Measurements from ENCODE around the gene GLYAT.

Gene GLYAT

GRCh38 chr11:58734681-58735490, 3.1 kb upstream of the GLYAT start:
- H4K12ac ChIP-seq (ENCODE audit: low read depth, low read length) = no peak overlapping the region
- no peak overlapping the region for H2BK5ac ChIP-seq (ENCODE audit: low read depth, low read length, poor library complexity)
- peaks cover 0 to 5% of the 10 kb centered on the region in 2 experiments for H3K4me1 ChIP-seq (ENCODE audit: control insufficient read depth in 1 of 2, insufficient read depth in 2 of 2, low read length in 2 of 2)
- no peak overlapping the region for H3K9ac ChIP-seq (ENCODE audit: low read length)
- H4K8ac ChIP-seq (ENCODE audit: low read depth, low read length) = no peak overlapping the region
- H2BK120ac ChIP-seq (ENCODE audit: insufficient read depth, low read length, poor library complexity) = no peak overlapping the region
- no peak overlapping the region for H3K27ac ChIP-seq (ENCODE audit: low read depth, low read length)
- H3K4me3 ChIP-seq (ENCODE audit: low read depth, low read length) = no peak overlapping the region
- peaks cover 2% of the 10 kb centered on the region for H3K9me3 ChIP-seq (ENCODE audit: insufficient read depth, low read depth, low read length)
- H2AFZ ChIP-seq (ENCODE audit: insufficient read depth, low read length, poor library complexity) = no peak overlapping the region
- no CpG with 5 or more reads among the region's 4 CpGs for WGBS (ENCODE audit: extremely low coverage, insufficient coverage, insufficient read length)
- H3K4me2 ChIP-seq (ENCODE audit: low read length) = no peak overlapping the region
- no peaks in the 10 kb centered on the region for H3K79me1 ChIP-seq (ENCODE audit: low read length)
- H3K23ac ChIP-seq (ENCODE audit: low read length) = no peak overlapping the region
- no peaks in the 10 kb centered on the region for H3K36me3 ChIP-seq (ENCODE audit: control insufficient read depth in 1 of 2, insufficient read depth in 2 of 2, low read length in 2 of 2)
- no peak overlapping the region for H3K18ac ChIP-seq (ENCODE audit: low read length)
- H3K27me3 ChIP-seq (ENCODE audit: insufficient read depth, low read length) = no peaks in the 10 kb centered on the region
- H3K14ac ChIP-seq (ENCODE audit: low read length) = no peak overlapping the region
- no peak for DNase-seq
- H3K4ac ChIP-seq (ENCODE audit: low read depth, low read length) = no peak overlapping the region
- no peak overlapping the region for H2AK5ac ChIP-seq (ENCODE audit: low read length)
- H3K79me2 ChIP-seq (ENCODE audit: control insufficient read depth, insufficient read depth, low read length, poor library complexity) = no peaks in the 10 kb centered on the region
- H4K91ac ChIP-seq (ENCODE audit: low read depth, low read length) = no peak overlapping the region
- H2BK12ac ChIP-seq (ENCODE audit: low read length) = no peak overlapping the region

- no peak overlapping the region for H3K4me3 ChIP-seq (ENCODE audit: low read depth, low read length)
- no peak overlapping the region for H4K8ac ChIP-seq (ENCODE audit: low read depth, low read length)
- H3K14ac ChIP-seq (ENCODE audit: low read length) = no peak overlapping the region
- no peaks in the 10 kb centered on the region for H3K36me3 ChIP-seq (ENCODE audit: control insufficient read depth in 1 of 2, insufficient read depth in 2 of 2, low read length in 2 of 2)
- H3K9ac ChIP-seq (ENCODE audit: low read length) = no peak overlapping the region
- H3K9me3 ChIP-seq (ENCODE audit: insufficient read depth, low read depth, low read length) = peaks cover 3% of the 10 kb centered on the region
- H3K79me2 ChIP-seq (ENCODE audit: control insufficient read depth, insufficient read depth, low read length, poor library complexity) = no peaks in the 10 kb centered on the region
- H2AFZ ChIP-seq (ENCODE audit: insufficient read depth, low read length, poor library complexity) = no peak overlapping the region
- H2AK5ac ChIP-seq (ENCODE audit: low read length) = no peak overlapping the region
- no peak overlapping the region for H2BK120ac ChIP-seq (ENCODE audit: insufficient read depth, low read length, poor library complexity)
- H3K27ac ChIP-seq (ENCODE audit: low read depth, low read length) = no peak overlapping the region
- no peaks in the 10 kb centered on the region for H3K79me1 ChIP-seq (ENCODE audit: low read length)
- H2BK12ac ChIP-seq (ENCODE audit: low read length) = no peak overlapping the region
- H3K4ac ChIP-seq (ENCODE audit: low read depth, low read length) = no peak overlapping the region
- H3K4me1 ChIP-seq (ENCODE audit: control insufficient read depth in 1 of 2, insufficient read depth in 2 of 2, low read length in 2 of 2) = no peaks in the 10 kb centered on the region
- H3K18ac ChIP-seq (ENCODE audit: low read length) = no peak overlapping the region
- H3K23ac ChIP-seq (ENCODE audit: low read length) = no peak overlapping the region
- H3K27me3 ChIP-seq (ENCODE audit: insufficient read depth, low read length) = no peaks in the 10 kb centered on the region
- DNase-seq = peak; percentile 25 to 78
- no peak overlapping the region for H3K4me2 ChIP-seq (ENCODE audit: low read length)
- H4K12ac ChIP-seq (ENCODE audit: low read depth, low read length) = no peak overlapping the region
- H4K91ac ChIP-seq (ENCODE audit: low read depth, low read length) = no peak overlapping the region
- no peak overlapping the region for H2BK5ac ChIP-seq (ENCODE audit: low read depth, low read length, poor library complexity)
These were observed 1.1 kb downstream of the GLYAT start for GRCh38 chr11:58730507-58731089.

GRCh38 chr11:58727415-58727797, 4.3 kb downstream of the GLYAT start:
- Histone ChIP-seq H3K4me3 (ENCODE audit: low read depth, low read length) (no peak overlapping the region), H3K18ac (ENCODE audit: low read length) (no peak overlapping the region), H4K12ac (ENCODE audit: low read depth, low read length) (no peak overlapping the region), H3K79me1 (ENCODE audit: low read length) (no peaks in the 10 kb centered on the region), H3K9me3 (ENCODE audit: insufficient read depth, low read depth, low read length) (peaks cover 3% of the 10 kb centered on the region), H2BK12ac (ENCODE audit: low read length) (no peak overlapping the region), H3K27me3 (ENCODE audit: insufficient read depth, low read length) (no peaks in the 10 kb centered on the region), H3K14ac (ENCODE audit: low read length) (no peak overlapping the region), H3K23ac (ENCODE audit: low read length) (no peak overlapping the region), H4K91ac (ENCODE audit: low read depth, low read length) (no peak overlapping the region), H3K79me2 (ENCODE audit: control insufficient read depth, insufficient read depth, low read length, poor library complexity) (no peaks in the 10 kb centered on the region), H3K4me2 (ENCODE audit: low read length) (no peak overlapping the region), H3K36me3 (ENCODE audit: control insufficient read depth in 1 of 2, insufficient read depth in 2 of 2, low read length in 2 of 2) (no peaks in the 10 kb centered on the region), H3K9ac (ENCODE audit: low read length) (no peak overlapping the region), H2AK5ac (ENCODE audit: low read length) (no peak overlapping the region), H2BK5ac (ENCODE audit: low read depth, low read length, poor library complexity) (no peak overlapping the region), H3K4ac (ENCODE audit: low read depth, low read length) (no peak overlapping the region), H4K8ac (ENCODE audit: low read depth, low read length) (no peak overlapping the region), H3K27ac (ENCODE audit: low read depth, low read length) (no peak overlapping the region), H2AFZ (ENCODE audit: insufficient read depth, low read length, poor library complexity) (no peak overlapping the region), H3K4me1 (ENCODE audit: control insufficient read depth in 1 of 2, insufficient read depth in 2 of 2, low read length in 2 of 2) (no peaks in the 10 kb centered on the region), H2BK120ac (ENCODE audit: insufficient read depth, low read length, poor library complexity) (no peak overlapping the region)
- DNase-seq = no peak
- no CpG with 5 or more reads among the region's 2 CpGs for whole genome bisulfite sequencing (ENCODE audit: extremely low coverage, insufficient coverage, insufficient read length)

- WGBS (ENCODE audit: extremely low coverage, insufficient coverage, insufficient read length) = no CpG with 5 or more reads among the region's 2 CpGs
- no peak overlapping the region for H3K14ac ChIP-seq (ENCODE audit: low read length)
- no peaks in the 10 kb centered on the region for H3K36me3 ChIP-seq (ENCODE audit: control insufficient read depth in 1 of 2, insufficient read depth in 2 of 2, low read length in 2 of 2)
These were observed 4.9 kb downstream of the GLYAT start for GRCh38 chr11:58726737-58727414.

More at GRCh38 chr11:58726737-58727414, 4.9 kb downstream of the GLYAT start:
- H3K9me3 ChIP-seq (ENCODE audit: insufficient read depth, low read depth, low read length) = peaks cover 3% of the 10 kb centered on the region
- no peak overlapping the region for H2BK5ac ChIP-seq (ENCODE audit: low read depth, low read length, poor library complexity)
- H2AK5ac ChIP-seq (ENCODE audit: low read length) = no peak overlapping the region
- no peaks in the 10 kb centered on the region for H3K79me2 ChIP-seq (ENCODE audit: control insufficient read depth, insufficient read depth, low read length, poor library complexity)
- no peak overlapping the region for H2AFZ ChIP-seq (ENCODE audit: insufficient read depth, low read length, poor library complexity)
- no peak overlapping the region for H2BK120ac ChIP-seq (ENCODE audit: insufficient read depth, low read length, poor library complexity)
- no peaks in the 10 kb centered on the region for H3K27me3 ChIP-seq (ENCODE audit: insufficient read depth, low read length)
- H3K4me3 ChIP-seq (ENCODE audit: low read depth, low read length) = no peak overlapping the region
- no peak overlapping the region for H3K23ac ChIP-seq (ENCODE audit: low read length)
- no peak overlapping the region for H4K12ac ChIP-seq (ENCODE audit: low read depth, low read length)
- no peak overlapping the region for H3K27ac ChIP-seq (ENCODE audit: low read depth, low read length)
- H4K8ac ChIP-seq (ENCODE audit: low read depth, low read length) = no peak overlapping the region
- no peak overlapping the region for H3K9ac ChIP-seq (ENCODE audit: low read length)
- no peak for DNase-seq
- H3K79me1 ChIP-seq (ENCODE audit: low read length) = no peaks in the 10 kb centered on the region
- no peak overlapping the region for H2BK12ac ChIP-seq (ENCODE audit: low read length)
- no peak overlapping the region for H4K91ac ChIP-seq (ENCODE audit: low read depth, low read length)
- no peaks in the 10 kb centered on the region for H3K4me1 ChIP-seq (ENCODE audit: control insufficient read depth in 1 of 2, insufficient read depth in 2 of 2, low read length in 2 of 2)
- no peak overlapping the region for H3K4ac ChIP-seq (ENCODE audit: low read depth, low read length)
- no peak overlapping the region for H3K18ac ChIP-seq (ENCODE audit: low read length)
- no peak overlapping the region for H3K4me2 ChIP-seq (ENCODE audit: low read length)
